GM23248 (cell line): ENCODE measurements around the gene PCSK5. TPM values are rescaled to one million over a fixed set of nuclear protein-coding genes. Genes with fewer than 3 reads are reported as not detected.
"Not testable (repeated sequence)": the region's sequence is repeated elsewhere in the genome, so short reads cannot be mapped to it uniquely, and the experiment has no call there.

Experiments used
- DNase-seq: peaks from one replicate; pipeline ENCODE4 v3.0.0-alpha.2; 2015
- H2AFZ ChIP-seq: fragments of 200-600 bp; sonication (generic); 2 replicates; pipeline ENCODE4 v1.6.1; 2016; ENCODE audit warnings: antibody characterized with exemption
- H3F3A ChIP-seq: fragments of 200-600 bp; sonication (generic); 2 replicates; pipeline ENCODE4 v1.6.1; 2016; ENCODE audit warnings: mild to moderate bottlenecking, antibody characterized with exemption, mixed run types; ENCODE audit not compliant: insufficient read depth
- H3K27ac ChIP-seq: fragments of 200-600 bp; sonication (generic); 2 replicates; pipeline ENCODE4 v1.5.1; 2016; ENCODE audit warnings: mild to moderate bottlenecking
- H3K27me3 ChIP-seq: fragments of 200-600 bp; sonication (generic); replicated peaks from 2 replicates; pipeline ENCODE4 v1.6.1; 2016; ENCODE audit warnings: mild to moderate bottlenecking; ENCODE audit not compliant: insufficient read depth
- H3K36me3 ChIP-seq: fragments of 200-600 bp; sonication (generic); 2 replicates; pipeline ENCODE4 v1.6.1; 2016; ENCODE audit warnings: low read depth, mild to moderate bottlenecking
- H3K4me1 ChIP-seq: fragments of 200-600 bp; sonication (generic); 2 replicates; pipeline ENCODE4 v1.6.1; 2016; ENCODE audit warnings: mild to moderate bottlenecking; ENCODE audit not compliant: insufficient read depth
- H3K4me2 ChIP-seq: fragments of 200-600 bp; sonication (generic); one replicate; pipeline ENCODE4 v1.6.1; 2016; ENCODE audit warnings: mild to moderate bottlenecking; ENCODE audit not compliant: unreplicated experiment
- H3K4me3 ChIP-seq: fragments of 200-600 bp; sonication (generic); 2 replicates; pipeline ENCODE4 v1.5.1; 2016; ENCODE audit warnings: mild to moderate bottlenecking
- H3K79me2 ChIP-seq: fragments of 200-600 bp; sonication (generic); 2 replicates; pipeline ENCODE4 v1.6.1; 2016; ENCODE audit warnings: mild to moderate bottlenecking; ENCODE audit not compliant: insufficient read depth
- H3K9ac ChIP-seq: fragments of 200-600 bp; sonication (generic); 2 replicates; pipeline ENCODE4 v1.6.1; 2016; ENCODE audit warnings: mild to moderate bottlenecking
- H3K9me2 ChIP-seq: fragments of 200-600 bp; sonication (generic); 2 replicates; pipeline ENCODE4 v1.6.1; 2016; ENCODE audit warnings: mixed run types, mild to moderate bottlenecking, moderate library complexity; ENCODE audit not compliant: insufficient read depth
- H3K9me3 ChIP-seq: fragments of 200-600 bp; sonication (generic); one replicate; pipeline ENCODE4 v1.6.1; 2017; ENCODE audit warnings: low read depth
- H4K20me1 ChIP-seq: fragments of 200-600 bp; sonication (generic); 2 replicates; pipeline ENCODE4 v1.6.0; 2016; ENCODE audit not compliant: insufficient read depth
- EZH2 ChIP-seq: fragments of 200-600 bp; sonication (generic); IDR thresholded peaks from 2 replicates; pipeline ENCODE4 v1.6.1; 2018; ENCODE audit warnings: antibody characterized with exemption, mild to moderate bottlenecking; ENCODE audit not compliant: insufficient read depth, poor library complexity, severe bottlenecking
- EZH2phosphoT487 ChIP-seq: fragments of 200-600 bp; sonication (generic); IDR thresholded peaks from 2 replicates; pipeline ENCODE4 v1.6.1; 2018; ENCODE audit warnings: antibody characterized with exemption, moderate library complexity, mild to moderate bottlenecking, low read depth; ENCODE audit not compliant: insufficient read depth
- WGBS, 2 experiments: methylation state at CpG; one replicate each; pipeline ENCODE4 v1.1.6; 2015 to 2017; ENCODE audit warnings: low lambda C conversion rate in 2 of 2, low coverage in 1 of 2; ENCODE audit errors: missing lambda C conversion rate in 2 of 2; 5-methylcytosine and 5-hydroxymethylcytosine counted together
- in situ Hi-C: fragments of 300-500 bp; cut with MboI; formaldehyde crosslinking; loops from 2 replicates; pipeline ENCODE4 v1.15.0; 2020
- polyA plus RNA-seq: library from polyadenylated mRNA; unstranded; fragments of >200 nt; fragmentation: Nextera tagmentation; extraction: Ambion mirVana; gene quantifications from 2 replicates; pipeline ENCODE4 v1.2.1, GENCODE V29; 2016
- total RNA-seq: library from RNA; depleted of rRNA; stranded (reverse); fragments of >200 nt; shearing (Covaris generic); gene quantifications from 2 replicates; pipeline ENCODE4 v1.2.3, GENCODE V29; 2014

The PCSK5 gene
- total and polyA plus RNA-seq, 2 experiments from 2014 or later, result 2.3 to 3.9 TPM

DNA sequence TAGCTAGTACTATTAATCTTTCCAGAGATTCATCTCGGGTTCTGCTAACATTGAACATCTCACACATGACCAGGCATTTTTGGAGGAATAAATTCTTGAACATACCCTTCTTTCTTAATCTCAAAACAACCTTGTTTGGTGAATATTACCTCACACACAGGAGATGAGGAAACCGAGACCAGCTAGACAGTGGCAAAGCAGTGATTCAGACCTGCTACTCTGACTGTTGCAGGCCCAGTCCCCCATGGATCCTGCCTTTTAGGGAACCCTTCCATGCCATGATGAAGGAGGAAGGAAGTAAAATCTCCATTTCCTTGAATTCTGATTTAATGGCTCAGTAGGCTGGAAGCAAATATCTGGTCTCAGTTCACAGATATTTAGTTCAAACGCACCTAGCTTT is 2.6 kb downstream of the PCSK5 start:
- Histone ChIP-seq H3K9me2 (no peaks in the 10 kb centered on the region), H3F3A (peaks cover 15% of the 10 kb centered on the region), H3K27me3 (0 out of 2 replicates have a peak, but pooled peaks cover 7% of the 10 kb centered on the region), H3K4me3 (no peak overlapping the region; the same call in 1 of the 2 replicates), H3K79me2 (no peaks in the 10 kb centered on the region), H3K9ac (no peak overlapping the region), H3K4me2 (no peak overlapping the region), H4K20me1 (no peaks in the 10 kb centered on the region), H3K27ac (no peak overlapping the region), H2AFZ (no peak overlapping the region), H3K9me3 (no peaks in the 10 kb centered on the region), H3K36me3 (no peaks in the 10 kb centered on the region), H3K4me1 (peaks cover 5% of the 10 kb centered on the region)
- TF ChIP-seq EZH2phosphoT487, result no peak
- in situ Hi-C loops, result no loop called here
- DNase-seq, result no peak
- WGBS, 2 experiments, result 63 to 66% methylated on average over 3 of the region's 3 CpGs

DNA sequence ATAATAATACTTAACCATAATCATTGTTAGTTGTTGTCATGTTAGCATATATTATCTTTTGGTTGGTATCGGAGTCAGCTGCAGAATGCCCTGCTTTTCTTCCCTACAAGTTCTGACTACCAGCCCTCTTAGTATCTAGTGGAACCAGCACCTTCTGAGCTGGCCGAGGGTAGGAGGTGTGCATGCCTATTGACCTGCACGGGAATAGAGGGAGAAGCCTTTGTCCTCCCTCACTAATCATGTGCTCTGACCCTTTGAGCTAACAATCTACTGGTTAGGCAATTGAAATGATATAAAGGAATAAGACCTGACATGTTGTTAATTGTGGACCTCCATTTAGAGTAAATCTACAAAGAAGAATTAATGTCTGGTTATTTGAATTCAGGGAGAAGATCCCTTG is 4.1 kb downstream of the PCSK5 start:
- Histone ChIP-seq H3K27ac (no peak overlapping the region), H3K36me3 (no peaks in the 10 kb centered on the region), H3K4me2 (no peak overlapping the region), H3K79me2 (no peaks in the 10 kb centered on the region), H3K9ac (no peak overlapping the region), H3K4me1 (0 out of 2 replicates have a peak, but pooled peaks cover under 1% of the 10 kb centered on the region), H3K4me3 (no peak overlapping the region), H3F3A (peaks cover 7% of the 10 kb centered on the region), H3K27me3 (0 out of 2 replicates have a peak, but pooled peaks cover 7% of the 10 kb centered on the region), H3K9me2 (no peaks in the 10 kb centered on the region), H4K20me1 (no peaks in the 10 kb centered on the region), H2AFZ (no peak overlapping the region), H3K9me3 (no peaks in the 10 kb centered on the region)
- TF ChIP-seq EZH2phosphoT487 (no peak), EZH2 (no peak)
- in situ Hi-C loops, result no loop called here
- no peak for DNase-seq
- 66 to 84% methylated on average over 3 of the region's 3 CpGs for WGBS, 2 experiments

DNA sequence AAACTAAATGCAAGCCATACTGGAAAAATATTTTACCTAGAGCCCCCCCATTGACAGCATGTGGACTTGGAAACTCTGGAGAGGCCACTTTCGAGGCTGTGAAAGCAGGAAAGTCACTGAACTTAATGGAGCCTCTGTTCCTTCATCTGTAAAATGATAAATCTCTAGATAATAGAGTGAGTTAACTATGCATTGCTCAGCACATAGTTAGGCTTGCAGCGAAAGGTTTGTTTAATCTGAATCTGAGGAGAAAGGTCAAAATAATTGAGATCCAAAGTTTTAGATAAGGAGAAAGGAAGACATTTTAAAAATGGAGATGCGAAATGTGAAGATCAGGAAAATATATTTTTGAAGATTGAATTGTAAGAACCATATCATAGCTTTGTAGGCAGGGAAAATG is 4.6 kb downstream of the PCSK5 start:
- H3K9me3 ChIP-seq, result no peaks in the 10 kb centered on the region
- H3K79me2 ChIP-seq, result no peaks in the 10 kb centered on the region
- H3K4me3 ChIP-seq, result no peak overlapping the region
- H3F3A ChIP-seq, result peaks cover 1% of the 10 kb centered on the region
- 0 out of 2 replicates have a peak, but pooled peaks cover 7% of the 10 kb centered on the region for H3K27me3 ChIP-seq
- in situ Hi-C loops, result no loop called here
- DNase-seq, result no peak
- 88% methylated on average over 3 of the region's 3 CpGs for WGBS, 2 experiments
- no peak overlapping the region for H3K9ac ChIP-seq
- TF ChIP-seq EZH2 (no peak), EZH2phosphoT487 (no peak)
- no peak overlapping the region for H3K27ac ChIP-seq
- no peak overlapping the region for H3K4me2 ChIP-seq
- no peaks in the 10 kb centered on the region for H3K9me2 ChIP-seq
- no peaks in the 10 kb centered on the region for H4K20me1 ChIP-seq
- H3K36me3 ChIP-seq, result no peaks in the 10 kb centered on the region
- no peak overlapping the region for H2AFZ ChIP-seq
- no peaks in the 10 kb centered on the region for H3K4me1 ChIP-seq

DNA sequence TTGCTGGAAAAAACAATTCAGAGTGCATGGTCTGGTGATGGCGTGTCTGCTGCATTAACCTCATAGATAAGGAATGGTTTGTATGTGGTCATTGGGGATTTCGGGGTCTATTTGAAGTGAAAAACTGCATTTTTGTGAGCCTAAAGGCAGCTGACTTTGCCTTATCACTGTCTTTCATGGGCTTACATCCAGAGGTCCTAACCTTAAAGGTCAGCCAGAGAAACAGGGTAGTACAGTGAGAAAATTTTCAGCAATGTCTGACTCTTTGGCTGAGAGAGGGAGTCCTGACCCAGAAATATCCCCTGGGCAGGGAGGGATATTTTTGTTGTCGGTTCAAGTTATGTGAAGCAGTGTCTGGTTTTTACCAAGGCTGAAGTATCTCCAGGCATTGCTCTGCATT is 5.7 kb downstream of the PCSK5 start:
- H3K4me2 ChIP-seq, result no peak overlapping the region
- no peaks in the 10 kb centered on the region for H3K9me3 ChIP-seq
- TF ChIP-seq EZH2 (no peak), EZH2phosphoT487 (no peak)
- H3K27ac ChIP-seq, result no peak overlapping the region
- H3K36me3 ChIP-seq, result no peaks in the 10 kb centered on the region
- no peak overlapping the region for H2AFZ ChIP-seq
- H3K4me1 ChIP-seq, result no peaks in the 10 kb centered on the region
- in situ Hi-C loops, result no loop called here
- no peaks in the 10 kb centered on the region for H4K20me1 ChIP-seq
- 81 to 84% methylated on average over 3 of the region's 3 CpGs for WGBS, 2 experiments
- H3K9me2 ChIP-seq, result no peaks in the 10 kb centered on the region
- DNase-seq, result no peak
- H3K4me3 ChIP-seq, result no peak overlapping the region
- H3K9ac ChIP-seq, result no peak overlapping the region
- no peaks in the 10 kb centered on the region for H3K79me2 ChIP-seq
- H3K27me3 ChIP-seq, result 0 out of 2 replicates have a peak, but pooled peaks cover 7% of the 10 kb centered on the region
- no peaks in the 10 kb centered on the region for H3F3A ChIP-seq

DNA sequence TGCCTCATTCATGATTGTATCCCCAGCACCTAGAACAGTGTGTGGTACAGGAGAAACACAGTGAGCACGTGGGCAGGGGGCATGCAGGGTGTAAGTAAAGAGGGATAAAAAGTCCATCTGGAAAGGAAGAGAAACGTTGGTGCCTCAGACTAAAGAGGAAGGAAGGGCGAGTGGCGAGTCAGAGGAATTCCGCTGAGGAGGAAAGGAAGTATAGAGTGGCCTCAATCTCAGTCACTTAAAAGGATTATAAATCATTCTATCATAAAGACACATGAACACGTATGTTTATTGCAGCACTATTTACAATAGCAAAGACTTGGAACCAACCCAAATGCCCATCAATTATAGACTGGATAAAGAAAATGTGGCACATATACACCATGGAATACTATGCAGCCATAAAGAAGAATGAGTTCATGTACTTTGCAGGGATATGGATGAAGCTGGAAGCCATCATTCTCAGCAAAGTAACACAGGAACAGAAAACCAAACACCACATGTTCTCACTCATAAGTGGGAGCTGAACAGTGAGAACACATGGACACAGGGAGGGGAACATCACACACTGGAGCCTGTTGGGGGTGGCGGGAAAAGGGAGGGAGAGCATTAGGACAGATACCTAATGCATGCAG is 10.5 kb downstream of the PCSK5 start:
- in situ Hi-C loops, H3K79me2 ChIP-seq, H3K9me2 ChIP-seq, H3K9me3 ChIP-seq, H2AFZ ChIP-seq, H4K20me1 ChIP-seq, H3K36me3 ChIP-seq, H3K4me2 ChIP-seq, H3F3A ChIP-seq, H3K27ac ChIP-seq, H3K27me3 ChIP-seq, H3K4me3 ChIP-seq, H3K9ac ChIP-seq, H3K4me1 ChIP-seq, DNase-seq: not testable (repeated sequence)
- 74 to 83% methylated on average over 7 of the region's 7 CpGs for WGBS, 2 experiments
